Retinal pigment epithelial cell (primary cell): Measurements from ENCODE around the gene TXNL4A.

Experiments
- DNase-seq: peaks from one replicate; pipeline ENCODE4 v3.0.0-alpha.2; 2010; ENCODE audit warnings: low read depth
- H3K4me3 ChIP-seq: 2 replicates; pipeline ENCODE4 v1.5.1; 2011; ENCODE audit warnings: mild to moderate bottlenecking, low read length, control low read depth, moderate library complexity
- TF ChIP-seq, protein P1 (sequence below): conservative IDR thresholded peaks from 2 replicates; pipeline ENCODE4 v1.5.1; 2011; ENCODE audit warnings: low read depth, low read length, control low read depth, inconsistent platforms

TXNL4A gene

DNA sequence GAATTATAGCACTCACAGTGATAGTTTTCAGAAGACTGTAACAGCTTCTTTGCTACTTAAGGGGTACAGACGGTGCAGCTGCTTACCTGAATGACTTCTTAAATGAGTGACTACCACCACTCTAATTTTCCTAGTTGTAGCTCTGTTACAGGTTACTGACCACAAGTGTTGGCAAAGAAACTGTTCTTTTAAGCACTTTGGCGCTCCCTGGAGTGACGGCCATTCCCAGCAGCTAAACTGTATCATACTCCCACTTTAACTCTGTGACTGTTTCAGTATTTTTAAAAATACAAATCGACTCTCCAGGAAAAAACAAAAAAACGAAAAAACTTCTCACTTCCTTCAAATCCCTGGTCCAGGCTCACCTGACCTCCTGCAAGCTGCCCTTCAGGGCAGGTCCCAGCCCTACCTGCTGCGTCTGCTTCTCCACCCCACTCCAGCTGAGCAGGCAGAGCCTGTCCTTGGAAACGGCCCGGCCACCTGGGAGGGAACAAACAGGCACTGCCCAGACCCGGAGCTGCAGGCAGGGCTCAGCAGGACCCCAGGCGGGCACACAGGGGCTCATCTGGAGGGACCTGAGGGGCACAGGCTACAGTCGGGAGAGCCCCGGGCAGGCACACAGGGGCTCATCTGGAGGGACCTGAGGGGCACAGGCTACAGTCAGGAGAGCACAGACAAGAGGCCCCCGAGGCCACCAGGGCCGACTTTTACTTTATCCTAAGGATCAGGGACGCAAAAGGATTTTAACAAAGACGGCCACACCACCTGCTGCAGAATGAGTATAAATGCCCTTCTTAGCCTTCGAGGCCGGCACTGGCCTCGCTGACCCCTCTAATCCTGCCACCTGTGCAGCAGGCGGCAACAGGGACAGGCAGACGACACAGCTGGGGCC is 61.4 kb downstream of the TXNL4A start:
- TF ChIP-seq, protein P1, sequence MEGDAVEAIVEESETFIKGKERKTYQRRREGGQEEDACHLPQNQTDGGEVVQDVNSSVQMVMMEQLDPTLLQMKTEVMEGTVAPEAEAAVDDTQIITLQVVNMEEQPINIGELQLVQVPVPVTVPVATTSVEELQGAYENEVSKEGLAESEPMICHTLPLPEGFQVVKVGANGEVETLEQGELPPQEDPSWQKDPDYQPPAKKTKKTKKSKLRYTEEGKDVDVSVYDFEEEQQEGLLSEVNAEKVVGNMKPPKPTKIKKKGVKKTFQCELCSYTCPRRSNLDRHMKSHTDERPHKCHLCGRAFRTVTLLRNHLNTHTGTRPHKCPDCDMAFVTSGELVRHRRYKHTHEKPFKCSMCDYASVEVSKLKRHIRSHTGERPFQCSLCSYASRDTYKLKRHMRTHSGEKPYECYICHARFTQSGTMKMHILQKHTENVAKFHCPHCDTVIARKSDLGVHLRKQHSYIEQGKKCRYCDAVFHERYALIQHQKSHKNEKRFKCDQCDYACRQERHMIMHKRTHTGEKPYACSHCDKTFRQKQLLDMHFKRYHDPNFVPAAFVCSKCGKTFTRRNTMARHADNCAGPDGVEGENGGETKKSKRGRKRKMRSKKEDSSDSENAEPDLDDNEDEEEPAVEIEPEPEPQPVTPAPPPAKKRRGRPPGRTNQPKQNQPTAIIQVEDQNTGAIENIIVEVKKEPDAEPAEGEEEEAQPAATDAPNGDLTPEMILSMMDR = no peak
- no peak overlapping the region for H3K4me3 ChIP-seq
- DNase-seq = no peak

DNA sequence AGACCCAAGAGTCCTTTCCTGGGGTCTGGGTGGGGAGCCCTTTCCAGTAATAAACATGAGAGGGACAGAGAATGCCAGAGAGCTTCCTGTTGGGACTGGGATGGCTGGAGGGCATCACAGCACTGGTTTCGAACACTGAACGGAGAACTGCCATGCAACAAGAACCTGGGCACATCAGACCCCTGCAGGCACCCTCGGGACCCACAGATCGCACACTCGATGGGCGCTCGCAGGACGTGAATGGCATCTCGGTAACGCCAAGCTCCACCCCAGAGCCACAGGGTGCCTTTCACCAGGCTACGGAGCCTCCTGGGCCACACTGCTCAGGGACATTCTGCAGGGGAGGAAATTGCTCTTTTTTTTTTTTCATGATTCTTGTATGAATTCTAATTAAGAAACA is 62.1 kb downstream of the TXNL4A start:
- H3K4me3 ChIP-seq = no peak overlapping the region
- DNase-seq = no peak
- TF ChIP-seq, protein P1 = no peak

DNA sequence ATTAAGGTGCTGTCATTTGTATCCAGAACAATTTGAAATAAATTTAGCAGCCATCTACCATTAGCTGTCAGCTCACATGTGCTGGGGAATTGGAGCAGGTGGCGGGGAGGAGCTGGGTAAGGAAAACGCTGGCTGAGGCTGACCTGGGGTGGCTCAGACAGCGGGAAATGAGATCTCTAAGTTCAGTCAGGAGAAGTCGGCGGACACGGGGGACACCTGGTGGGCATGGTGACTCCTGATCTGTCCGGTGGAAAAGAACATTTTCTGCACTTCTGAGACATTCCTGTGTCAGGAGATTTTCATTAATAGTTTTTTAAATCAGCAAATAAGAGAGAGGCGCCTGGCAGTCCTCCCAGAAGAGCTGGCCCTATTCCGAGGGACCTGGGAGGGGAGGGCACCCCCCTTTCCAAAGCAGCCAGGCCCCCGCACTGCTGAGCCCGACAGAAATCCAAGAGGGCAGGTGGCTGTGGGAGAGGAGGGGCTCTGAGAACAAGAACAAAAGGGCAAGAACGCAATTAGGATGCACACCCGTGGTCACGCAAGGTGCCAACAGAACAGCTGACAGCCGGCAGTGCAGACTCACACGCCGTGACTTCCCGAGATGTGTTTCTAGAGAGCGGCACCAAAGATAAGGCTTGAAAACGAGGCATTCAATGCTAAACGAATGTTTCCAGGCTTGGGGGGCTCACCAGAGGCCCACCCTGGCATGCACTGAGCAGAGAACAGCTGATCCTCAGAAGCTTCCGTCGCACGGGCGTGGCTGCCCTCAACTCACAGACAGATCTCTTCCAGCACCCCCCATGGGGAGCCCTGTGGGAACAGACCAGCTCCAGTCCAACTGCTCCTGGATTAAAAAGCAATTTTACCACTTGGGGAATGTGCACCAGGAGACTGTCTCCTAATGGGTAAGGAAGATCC is 63.3 kb downstream of the TXNL4A start:
- peak; percentile 39 for DNase-seq
- TF ChIP-seq, protein P1 = peak; percentile 45
- H3K4me3 ChIP-seq = no peak overlapping the region

DNA sequence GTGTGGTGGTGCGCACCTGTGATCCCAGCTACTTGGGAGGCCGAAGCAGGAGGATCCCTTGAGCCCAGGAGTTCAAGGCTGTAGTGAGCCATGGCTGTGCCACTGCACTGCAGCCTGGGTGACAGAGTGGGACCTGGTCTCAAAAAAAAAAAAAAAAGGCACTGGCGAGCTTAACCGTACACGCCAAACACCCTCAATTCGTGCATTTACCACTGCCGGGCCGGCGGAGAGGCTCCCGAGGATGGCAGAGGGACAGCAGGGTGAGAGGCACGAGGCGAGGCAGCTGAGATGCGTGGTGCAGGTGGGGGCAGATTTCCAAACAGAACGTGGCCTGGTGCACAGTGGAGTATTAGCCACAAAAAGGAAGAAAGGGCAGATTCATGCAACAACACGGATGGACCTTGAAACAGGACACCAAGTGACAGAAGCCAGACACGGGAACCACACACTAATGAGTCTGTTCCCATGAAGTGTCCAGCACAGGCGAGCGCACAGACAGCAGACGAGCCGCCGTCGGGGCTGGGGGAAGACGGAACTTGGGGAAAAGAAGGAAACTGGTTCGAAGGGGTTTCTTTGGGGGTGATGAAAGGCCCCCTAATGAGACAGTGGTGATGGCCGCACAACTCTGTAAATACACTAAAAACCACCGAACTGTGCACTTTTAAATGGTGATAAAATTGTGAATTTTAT is 64.3 kb downstream of the TXNL4A start:
- TF ChIP-seq, protein P1 = no peak
- no peak for DNase-seq
- no peak overlapping the region for H3K4me3 ChIP-seq

DNA sequence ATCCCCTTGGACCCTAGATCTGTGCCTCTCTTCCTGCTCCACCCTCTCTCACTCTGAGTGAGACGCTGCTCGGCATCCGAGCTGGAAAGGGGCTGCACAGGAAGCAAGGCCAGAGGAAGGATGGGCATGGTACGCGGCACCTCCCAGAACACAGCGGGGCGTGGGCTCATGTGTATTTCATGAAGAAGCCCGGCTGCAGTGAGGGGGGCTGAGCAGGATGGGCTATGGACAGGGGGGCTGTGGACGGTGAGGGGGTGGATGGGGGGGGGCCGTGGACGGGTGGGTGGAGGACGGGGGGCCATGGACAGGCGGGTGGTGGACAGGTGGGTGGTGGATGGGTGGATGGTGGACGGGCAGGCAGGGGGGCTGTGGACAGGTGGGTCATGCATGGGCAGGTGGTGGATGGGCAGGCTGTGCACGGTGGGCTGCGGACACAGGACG is 65.4 kb downstream of the TXNL4A start:
- no peak for DNase-seq
- H3K4me3 ChIP-seq = no peak overlapping the region
- TF ChIP-seq, protein P1 = no peak

DNA sequence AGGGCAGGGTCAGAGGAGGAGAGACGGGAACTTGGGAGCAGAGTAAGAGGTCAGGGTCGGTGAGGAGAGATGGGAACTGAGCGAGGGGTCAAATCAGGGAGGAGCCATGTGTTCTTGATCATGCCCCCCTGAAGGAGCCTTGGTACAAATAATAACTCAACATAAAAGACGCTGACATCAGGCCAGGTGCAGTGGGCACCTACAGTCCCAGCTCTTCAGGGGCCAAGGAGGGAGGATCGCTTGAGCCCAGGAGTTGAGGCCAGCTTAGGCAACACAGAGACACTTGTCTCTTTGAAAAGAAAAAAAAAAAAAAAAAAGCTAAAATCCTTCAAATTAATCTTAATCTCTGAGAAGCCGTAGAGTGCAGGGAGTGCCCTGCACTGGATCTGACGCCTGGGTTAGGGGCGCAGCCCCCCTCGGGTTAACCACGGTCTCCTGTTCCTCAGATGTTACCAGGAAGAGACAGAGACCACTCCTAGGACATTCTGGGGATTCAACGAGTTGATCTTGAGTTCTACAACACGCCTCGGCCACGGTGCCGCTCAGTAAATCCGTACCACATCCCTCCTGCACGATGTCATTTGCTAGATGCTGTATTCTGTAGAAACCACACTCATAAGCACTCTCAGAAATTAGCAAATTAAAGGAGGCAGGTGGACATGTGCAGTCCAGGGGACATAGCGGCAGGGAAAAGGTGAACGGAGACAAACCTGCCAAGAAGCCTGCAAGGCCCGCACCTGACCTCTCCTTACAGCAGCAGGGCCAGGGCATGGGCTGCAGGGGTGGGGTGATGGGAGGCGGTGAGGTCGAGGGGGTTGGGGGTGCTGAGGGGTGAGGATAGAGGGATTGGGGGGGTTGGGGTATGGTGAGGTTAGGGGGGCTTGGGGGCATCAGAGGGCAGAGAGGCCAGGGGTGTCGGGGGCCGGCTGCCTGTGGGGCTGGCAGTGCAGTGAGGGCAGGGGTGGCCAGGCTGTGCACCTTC is 66.1 kb downstream of the TXNL4A start:
- TF ChIP-seq, protein P1 = no peak
- DNase-seq = no peak
- no peak overlapping the region for H3K4me3 ChIP-seq
